Activated T-cell treated with anti-CD3 and anti-CD28 coated beads, Interleukin-2, amount 50 U/mL, for 1 hour (primary cell): ENCODE results near the gene PRDM16.

ENCODE experiments used
- DNase-seq: peaks from one replicate; pipeline ENCODE4 v3.0.0-alpha.2; 2020

PRDM16 gene

GRCh38 chr1:3111348-3112021, 42.5 kb downstream of the PRDM16 start:
- no peak for DNase-seq

- DNase-seq = no peak
Observed at GRCh38 chr1:3112526-3112925, 43.5 kb downstream of the PRDM16 start.

DNA sequence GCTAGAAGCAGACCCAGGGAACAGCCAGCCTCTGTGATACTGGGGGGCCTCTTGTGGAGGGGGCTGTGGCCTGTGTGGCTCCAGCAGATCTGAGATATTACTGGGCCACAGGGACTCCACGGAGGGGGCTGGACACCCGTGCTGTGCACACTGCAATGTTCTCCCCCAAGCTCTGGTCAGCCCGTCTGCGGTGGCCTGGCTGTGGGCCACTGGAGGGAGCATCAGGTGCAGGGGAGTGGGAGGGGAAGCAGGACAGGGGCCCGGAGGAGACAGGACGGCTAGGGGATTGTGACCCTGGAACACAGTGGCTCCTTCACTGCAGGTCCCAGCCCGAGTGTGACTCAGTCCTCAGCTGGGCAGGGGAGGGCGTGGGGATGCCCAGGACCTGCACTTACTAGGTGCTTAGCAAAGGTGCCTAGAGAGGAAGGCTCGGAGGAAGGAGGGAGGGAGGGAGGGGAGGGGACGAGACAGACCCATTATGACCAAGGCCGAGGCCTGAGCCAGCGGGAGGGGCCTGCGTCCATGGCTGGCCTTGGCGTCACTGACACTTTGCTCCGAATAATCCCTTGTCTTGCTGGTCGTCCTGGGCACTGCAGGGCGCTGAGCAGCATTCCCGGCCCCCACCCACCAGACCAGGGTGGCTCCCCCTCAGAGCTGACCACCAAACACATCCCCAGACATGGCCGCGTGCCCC, 44.2 kb downstream of the PRDM16 start:
- no peak for DNase-seq

- no peak for DNase-seq
Observed at GRCh38 chr1:3113741-3114056, 44.7 kb downstream of the PRDM16 start.

DNA sequence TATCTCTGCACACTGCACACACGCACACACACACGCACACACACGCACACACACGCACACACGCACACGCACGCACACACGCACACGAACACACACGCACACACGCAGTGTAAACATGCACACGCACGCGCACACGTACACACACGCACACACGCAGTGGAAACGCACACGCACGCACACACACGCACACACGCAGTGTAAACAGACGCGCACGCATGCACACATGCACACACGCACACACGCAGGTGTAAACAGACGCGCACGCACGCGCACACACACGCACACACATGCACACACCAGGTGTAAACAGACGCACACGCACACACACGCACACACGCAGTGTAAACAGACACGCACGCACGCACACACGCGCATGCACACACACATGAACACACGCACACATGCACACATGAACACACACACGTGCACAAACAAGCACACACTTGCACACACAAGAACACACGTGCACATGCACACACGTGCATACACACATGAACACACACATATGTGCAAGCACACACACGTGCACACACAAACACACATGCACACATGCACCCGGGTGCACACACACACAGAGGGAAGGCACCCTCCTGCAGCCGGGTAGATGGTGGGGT, 45.2 kb downstream of the PRDM16 start:
- DNase-seq = no peak

GRCh38 chr1:3114846-3115245, 45.8 kb downstream of the PRDM16 start:
- DNase-seq = no peak

- DNase-seq = no peak
Observed at GRCh38 chr1:3115275-3116149, 46.5 kb downstream of the PRDM16 start.

DNA sequence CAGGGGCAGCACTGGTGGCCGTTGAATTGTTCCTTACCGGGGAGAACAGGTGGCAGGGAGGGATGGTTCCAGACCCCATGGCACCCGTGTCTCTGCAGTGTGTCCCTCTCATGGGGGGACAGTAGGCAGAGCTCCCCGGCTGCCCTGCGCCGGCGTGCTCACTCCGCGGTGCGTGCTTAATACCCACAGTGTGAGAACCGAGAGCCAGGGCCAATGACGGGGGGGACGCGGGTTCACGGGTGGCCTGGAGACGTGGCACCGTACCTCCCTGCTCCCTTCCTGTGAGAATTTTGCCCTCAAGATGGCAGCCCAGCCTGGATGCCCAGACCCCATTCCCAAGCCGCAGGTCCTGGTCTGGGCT, 47.1 kb downstream of the PRDM16 start:
- DNase-seq = no peak

- DNase-seq = no peak
Observed at GRCh38 chr1:3116560-3116959, 47.6 kb downstream of the PRDM16 start.

GRCh38 chr1:3117879-3118278, 48.9 kb downstream of the PRDM16 start:
- DNase-seq = no peak

DNA sequence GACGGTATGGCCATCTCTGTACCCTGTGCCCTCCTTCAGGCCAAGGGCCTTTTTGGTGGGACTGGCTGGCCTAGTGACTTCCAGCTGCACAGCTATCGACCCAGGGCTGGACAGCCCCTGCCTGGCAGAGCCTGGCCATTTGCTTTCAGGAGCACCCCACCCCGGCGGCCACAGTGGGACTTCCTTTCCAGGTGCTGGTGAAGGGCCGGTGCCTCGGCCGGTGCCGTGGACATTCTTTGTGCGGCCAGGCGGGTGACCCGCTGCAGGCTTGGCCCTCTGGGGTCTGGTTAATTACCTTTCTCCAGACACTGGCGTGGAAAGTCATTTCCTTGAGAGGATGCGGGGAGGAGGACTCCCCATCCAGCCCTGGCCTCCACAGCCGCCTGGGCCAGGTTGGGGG, 50.1 kb downstream of the PRDM16 start:
- DNase-seq = no peak

GRCh38 chr1:3119725-3120124, 50.7 kb downstream of the PRDM16 start:
- DNase-seq = no peak

- DNase-seq = no peak
Observed at GRCh38 chr1:3120140-3120539, 51.1 kb downstream of the PRDM16 start.

GRCh38 chr1:3120994-3121393, 52.0 kb downstream of the PRDM16 start:
- no peak for DNase-seq

- DNase-seq = no peak
Observed at GRCh38 chr1:3121401-3122210, 52.6 kb downstream of the PRDM16 start.

DNA sequence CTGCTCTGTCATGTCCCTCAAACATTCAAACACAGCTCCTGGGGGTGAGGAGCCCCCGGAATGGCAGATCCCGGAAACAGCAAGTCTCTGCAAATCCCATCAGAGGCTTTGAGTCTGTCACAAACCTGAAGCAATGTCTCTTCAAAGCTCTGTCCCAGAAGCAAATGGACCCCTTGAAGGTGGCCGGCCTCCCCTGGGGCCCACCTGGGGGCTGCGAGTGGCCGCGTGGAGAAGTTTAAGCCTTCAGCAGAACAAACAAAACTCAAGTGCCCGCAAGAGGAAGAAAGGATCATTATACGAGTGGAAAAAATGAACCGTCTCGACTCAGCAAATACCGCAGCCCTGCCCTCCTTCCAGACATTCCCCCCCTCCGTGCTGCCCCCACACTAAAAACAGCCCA, 53.3 kb downstream of the PRDM16 start:
- DNase-seq = no peak

GRCh38 chr1:3124246-3124645, 55.2 kb downstream of the PRDM16 start:
- no peak for DNase-seq

DNA sequence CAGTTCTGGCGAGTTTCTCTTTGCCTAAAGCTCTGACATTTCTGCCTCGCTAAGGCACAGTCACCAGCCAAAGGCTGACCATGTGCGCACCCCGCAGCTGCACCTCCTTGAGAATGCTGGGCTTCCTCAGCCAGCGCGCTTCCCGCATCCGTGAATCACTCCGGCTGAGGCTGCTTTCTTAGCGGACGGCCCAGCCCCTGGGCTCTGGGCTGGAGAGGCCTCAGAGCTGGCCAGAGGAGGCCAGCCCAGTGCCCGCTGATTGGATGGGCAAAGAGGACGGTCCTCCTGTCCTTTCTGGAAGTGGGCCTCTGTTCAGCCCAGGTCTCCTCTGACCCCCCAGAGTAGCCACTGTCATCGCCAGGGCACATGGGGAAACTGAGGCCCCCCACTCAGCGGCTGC, 56.1 kb downstream of the PRDM16 start:
- no peak for DNase-seq

DNA sequence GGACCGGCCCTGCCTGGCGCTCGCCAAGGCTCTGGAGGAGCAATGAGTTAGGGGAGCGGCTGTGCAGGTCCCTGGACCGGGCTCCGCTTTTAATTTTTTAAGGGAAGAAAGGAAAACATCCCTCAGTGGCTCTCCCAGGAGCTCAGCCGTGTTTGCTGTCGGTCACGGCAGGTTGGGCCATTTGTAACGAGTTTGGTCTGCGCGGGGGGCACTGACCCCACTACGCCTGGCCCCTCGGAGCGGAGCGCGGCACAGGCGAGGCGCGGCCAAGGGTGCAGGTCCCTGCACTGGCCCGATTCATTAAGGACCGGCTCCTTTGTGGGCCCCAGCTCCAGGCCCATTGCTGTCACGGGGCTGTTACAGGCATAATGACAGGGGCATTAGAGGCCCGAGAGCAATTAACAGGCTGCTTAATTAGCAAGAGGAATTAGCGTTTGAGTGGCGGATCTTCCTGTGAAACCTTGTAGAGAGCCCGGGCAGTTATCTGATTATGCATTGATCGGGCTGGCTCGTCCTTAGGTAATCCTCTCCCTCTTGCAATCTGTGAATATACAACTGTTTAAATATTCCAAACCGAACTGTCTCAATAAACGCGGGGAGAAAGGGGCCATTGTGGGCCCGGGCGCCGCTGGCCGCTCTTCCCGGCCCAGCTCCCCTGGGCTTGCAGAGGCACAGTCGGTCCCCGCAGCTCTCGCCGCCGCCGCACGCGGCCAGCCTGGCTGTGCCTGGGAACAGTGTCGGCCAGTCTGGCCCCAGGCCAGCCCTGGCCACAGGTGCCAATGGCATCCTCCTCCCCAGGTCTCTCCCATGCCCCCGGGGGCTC, 56.8 kb downstream of the PRDM16 start:
- DNase-seq = no peak

- no peak for DNase-seq
Observed at GRCh38 chr1:3126756-3127678, 58.0 kb downstream of the PRDM16 start.

DNA sequence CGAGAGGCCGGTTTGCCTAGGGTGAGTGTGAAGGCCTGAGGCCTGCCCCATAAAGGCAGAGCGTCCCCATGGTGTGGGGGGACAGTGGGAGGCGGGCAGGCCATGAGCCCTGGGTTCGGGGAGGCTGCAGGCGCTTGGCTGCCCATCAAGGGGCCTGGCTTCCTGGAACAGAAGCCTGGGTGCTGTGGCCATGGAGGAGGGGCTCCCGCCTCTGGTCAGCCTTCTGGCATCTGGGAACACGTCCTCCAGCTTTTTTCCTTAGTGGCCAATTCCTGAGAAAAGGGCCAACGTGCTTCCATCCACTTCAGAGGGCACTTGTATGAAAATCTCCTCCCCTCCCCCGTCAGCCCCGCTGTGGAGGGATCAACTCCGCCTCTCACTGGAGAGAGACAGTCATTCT, 58.7 kb downstream of the PRDM16 start:
- DNase-seq = no peak
